22Rv1 (cell line): ENCODE measurements around the gene DDX46.

Experiments
- ZFX ChIP-seq: fragments of 450-650 bp; IDR thresholded peaks from 2 replicates; pipeline ENCODE4 v1.6.1; 2017; ENCODE audit warnings: antibody characterized with exemption, borderline replicate concordance
- TF ChIP-seq, protein P1 (sequence below): fragments of 450-650 bp; IDR thresholded peaks from 2 replicates; pipeline ENCODE4 v1.5.1; 2017; ENCODE audit warnings: mild to moderate bottlenecking

DNA sequence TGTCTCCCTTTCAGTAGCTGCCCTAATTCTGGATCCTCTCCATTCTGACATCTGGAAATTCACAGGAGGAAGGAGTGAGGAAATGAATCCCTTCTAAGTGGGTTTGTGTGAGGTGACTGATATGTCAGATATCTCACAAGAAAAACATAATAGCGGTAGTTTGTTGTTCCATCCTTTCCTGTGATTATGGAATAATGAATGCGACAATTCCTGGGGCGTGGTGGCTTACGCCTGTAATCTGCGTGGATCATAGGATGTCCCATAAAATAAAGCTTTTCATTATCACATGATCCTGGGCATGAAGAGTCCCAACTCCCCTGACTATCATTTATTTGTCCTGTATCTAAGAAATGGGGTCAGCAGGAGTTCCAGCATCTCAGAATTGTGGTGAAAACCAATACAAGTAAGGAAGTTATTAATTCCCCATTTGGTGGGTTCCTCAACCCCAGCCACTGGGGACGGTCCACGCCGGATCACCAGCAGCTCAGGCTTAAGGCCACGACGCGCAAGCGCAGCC is 86.8 kb downstream of the DDX46 start:
- TF ChIP-seq ZFX = no peak
- TF ChIP-seq, protein P1, sequence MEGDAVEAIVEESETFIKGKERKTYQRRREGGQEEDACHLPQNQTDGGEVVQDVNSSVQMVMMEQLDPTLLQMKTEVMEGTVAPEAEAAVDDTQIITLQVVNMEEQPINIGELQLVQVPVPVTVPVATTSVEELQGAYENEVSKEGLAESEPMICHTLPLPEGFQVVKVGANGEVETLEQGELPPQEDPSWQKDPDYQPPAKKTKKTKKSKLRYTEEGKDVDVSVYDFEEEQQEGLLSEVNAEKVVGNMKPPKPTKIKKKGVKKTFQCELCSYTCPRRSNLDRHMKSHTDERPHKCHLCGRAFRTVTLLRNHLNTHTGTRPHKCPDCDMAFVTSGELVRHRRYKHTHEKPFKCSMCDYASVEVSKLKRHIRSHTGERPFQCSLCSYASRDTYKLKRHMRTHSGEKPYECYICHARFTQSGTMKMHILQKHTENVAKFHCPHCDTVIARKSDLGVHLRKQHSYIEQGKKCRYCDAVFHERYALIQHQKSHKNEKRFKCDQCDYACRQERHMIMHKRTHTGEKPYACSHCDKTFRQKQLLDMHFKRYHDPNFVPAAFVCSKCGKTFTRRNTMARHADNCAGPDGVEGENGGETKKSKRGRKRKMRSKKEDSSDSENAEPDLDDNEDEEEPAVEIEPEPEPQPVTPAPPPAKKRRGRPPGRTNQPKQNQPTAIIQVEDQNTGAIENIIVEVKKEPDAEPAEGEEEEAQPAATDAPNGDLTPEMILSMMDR = no peak
